ENCODE results near the gene WDR33.

DNA sequence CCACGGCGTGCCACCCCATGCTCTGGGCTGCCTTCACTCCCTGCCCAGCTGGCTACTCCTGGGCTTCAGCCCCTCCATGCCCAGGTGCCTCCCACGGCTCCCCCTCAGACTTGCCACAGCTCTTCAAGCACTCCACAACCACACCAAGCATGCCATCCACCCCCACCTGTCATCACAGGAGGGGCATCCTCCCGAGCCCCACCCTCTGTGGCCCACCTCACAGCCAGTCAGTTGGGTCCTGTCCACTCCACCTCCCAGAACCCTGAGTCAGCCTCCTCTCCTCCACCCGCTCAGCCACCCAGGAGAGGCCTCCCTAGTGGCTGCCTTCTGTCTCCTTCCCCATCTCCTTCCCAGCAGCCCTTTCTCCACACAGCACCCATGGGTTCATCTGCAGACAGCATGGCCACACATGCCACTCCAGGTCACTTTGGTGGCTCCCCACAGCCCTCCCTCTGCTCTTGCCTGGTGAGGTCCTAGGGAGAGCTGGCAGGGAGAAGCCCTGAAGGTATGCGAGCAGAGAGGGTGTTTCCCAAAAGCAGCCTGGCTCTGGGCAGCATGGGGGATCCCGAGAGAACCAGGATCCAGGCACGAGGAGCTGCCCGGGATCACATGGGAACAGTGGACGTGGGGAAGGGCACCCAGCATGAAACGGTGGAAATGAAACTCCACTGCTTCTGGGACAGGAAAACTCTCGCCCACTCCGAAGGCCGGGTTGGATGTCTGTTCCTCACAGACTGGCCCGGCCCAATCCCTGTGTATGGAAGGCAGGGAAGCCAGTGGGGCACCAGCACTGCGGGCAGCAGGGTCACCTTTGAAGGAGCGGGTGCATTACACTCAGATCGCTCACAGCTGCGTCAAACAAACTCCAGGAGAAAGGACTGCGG lies 138.4 kb downstream of the WDR33 start:
- TF ChIP-seq GATA3 (IDR thresholded peaks at IDR 0.05; ENCODE audit: low read depth, low read length) (no peak), GATA2 (IDR thresholded peaks at IDR 0.05; ENCODE audit: low read depth, low read length) (no peak)

Measured in SH-SY5Y (cell line).